ENCODE results near the gene FAM3A.

GRCh38 chrX:154489182-154489581 is 26.9 kb downstream of the FAM3A start:
- TF ChIP-seq CTCF (IDR thresholded peaks at IDR 0.05) (no peak), ZBTB21 (CRISPR knock-in tag; IDR thresholded peaks at IDR 0.05; ENCODE audit: borderline replicate concordance) (no peak), TEAD4 (CRISPR knock-in tag; IDR thresholded peaks at IDR 0.05) (no peak)
